HepG2 (cell line): ENCODE measurements around the gene RTN4RL2. TPM values are rescaled to one million over a fixed set of nuclear protein-coding genes. Genes with fewer than 3 reads are reported as not detected.

Experiments
- ATAC-seq: fragments of 200-7000 bp; cut with Tn5 transposase; 3 replicates; pipeline ENCODE4 v1.9.1; 2020; ENCODE audit warnings: mild to moderate bottlenecking, moderate library complexity
- BruUV-seq: library from RNA; stranded (reverse); fragments of 400-500 nt; replicated peaks from 2 replicates; lab custom pipeline; 2021; lab: Mats Ljungman, UMichigan
- CTCF ChIA-PET: fragments of 300-600 bp; formaldehyde crosslinking; extraction: SDS; loops from one replicate; lab custom pipeline; 2021; ENCODE audit warnings: low total read pairs, inconsistent platforms, low intra/inter-chr PET ratio; lab: Yijun Ruan, JAX
- POLR2A ChIA-PET: fragments of 350-600 bp; sonication (Branson Sonifier 250); formaldehyde crosslinking; loops from one replicate; lab custom pipeline; 2020; ENCODE audit warnings: antibody characterized with exemption, inconsistent platforms; lab: Yijun Ruan, JAX
- DNase-seq: peaks from one replicate; pipeline ENCODE4 v3.0.0-alpha.2; 2015; ENCODE audit warnings: low spot score
- FAIRE-seq: peaks from 3 replicates; lab custom pipeline; 2011; peaks lifted over from hg19 to GRCh38; lab: Jason Lieb, UNC
- H2AFZ ChIP-seq: one replicate; pipeline ENCODE4 v1.6.1; 2011; ENCODE audit warnings: low read length, inconsistent platforms
- H3K27ac ChIP-seq: fragments of 300-600 bp; 3 replicates; pipeline ENCODE4 v1.8.0; 2011; ENCODE audit warnings: mixed run types, mild to moderate bottlenecking, mixed read lengths, low read length, inconsistent platforms; ENCODE audit not compliant: insufficient read depth; ENCODE audit errors: extremely low read length
- H3K27me3 ChIP-seq, 2 experiments: fragments of 200-600 bp in 1 of 2; 2 replicates in 1 of 2; 3 replicates in 1 of 2; pipeline versions ENCODE4 v1.6.0 to v1.8.0; 2011; ENCODE audit warnings: low read length in 2 of 2, mild to moderate bottlenecking in 2 of 2, moderate library complexity in 2 of 2, inconsistent platforms in 1 of 2; ENCODE audit not compliant: insufficient read depth in 2 of 2, control insufficient read depth in 1 of 2
- H3K36me3 ChIP-seq, 2 experiments: fragments of 200-600 bp in 1 of 2; replicated peaks in 1 of 2; 2 replicates in 1 of 2; 3 replicates in 1 of 2; pipeline versions ENCODE4 v1.5.1 to v1.8.0; 2011; ENCODE audit warnings: low read length in 2 of 2, inconsistent platforms in 1 of 2; ENCODE audit not compliant: insufficient read depth in 2 of 2, control insufficient read depth in 1 of 2
- H3K4me1 ChIP-seq: 2 replicates; pipeline ENCODE4 v1.5.1; 2012; ENCODE audit warnings: low read length, inconsistent platforms; ENCODE audit not compliant: insufficient read depth
- H3K4me2 ChIP-seq: 2 replicates; pipeline ENCODE4 v1.6.0; 2011; ENCODE audit warnings: low read depth, low read length, inconsistent platforms
- H3K4me3 ChIP-seq, 3 experiments: fragments of 200-600 bp in 1 of 3; sonication (generic), shearing (Covaris generic) in 1 of 3; replicated peaks in 1 of 3; 2 replicates each; pipeline ENCODE4 v1.5.1; 2011 to 2016; ENCODE audit warnings: low read length in 3 of 3, inconsistent platforms in 2 of 3, low read depth in 2 of 3, mild to moderate bottlenecking in 2 of 3, control low read depth in 1 of 3, mixed read lengths in 1 of 3; ENCODE audit not compliant: insufficient read depth in 1 of 3
- H3K79me2 ChIP-seq: one replicate; pipeline ENCODE4 v1.6.1; 2011; ENCODE audit warnings: low read length, inconsistent platforms; ENCODE audit not compliant: insufficient read depth
- H3K9ac ChIP-seq: 2 replicates; pipeline ENCODE4 v1.6.0; 2011; ENCODE audit warnings: mild to moderate bottlenecking, low read depth, low read length, inconsistent platforms; ENCODE audit not compliant: insufficient read depth
- H3K9me3 ChIP-seq: 2 replicates; pipeline ENCODE4 v1.5.1; 2012; ENCODE audit warnings: mild to moderate bottlenecking, low read length
- H4K20me1 ChIP-seq: 2 replicates; pipeline ENCODE4 v1.6.0; 2011; ENCODE audit warnings: inconsistent platforms, mild to moderate bottlenecking, low read length, moderate library complexity; ENCODE audit not compliant: insufficient read depth
- DMTF1 ChIP-seq: sonication (generic); formaldehyde crosslinking; IDR thresholded peaks from 2 replicates; pipeline ENCODE4 v1.4.0; 2020; ENCODE audit warnings: mild to moderate bottlenecking, missing genetic modification reagents
- RBM22 ChIP-seq: fragments of 200-400 bp; formaldehyde crosslinking; optimal IDR thresholded peaks from 2 replicates; pipeline ENCODE3; 2017; ENCODE audit warnings: mild to moderate bottlenecking, low read length, moderate library complexity
- ZBTB14 ChIP-seq: sonication (generic); formaldehyde crosslinking; IDR thresholded peaks from 2 replicates; pipeline ENCODE4 v1.4.0; 2020; ENCODE audit warnings: missing genetic modification reagents
- ZMYM3 ChIP-seq: sonication (generic); formaldehyde crosslinking; IDR thresholded peaks from 2 replicates; pipeline ENCODE4 v1.5.1; 2020; ENCODE audit warnings: mild to moderate bottlenecking, missing genetic modification reagents
- ZNF768 ChIP-seq: sonication (generic); formaldehyde crosslinking; IDR thresholded peaks from 2 replicates; pipeline ENCODE4 v1.4.0; 2020; ENCODE audit warnings: missing genetic modification reagents
- whole genome bisulfite sequencing: methylation state at CpG from one replicate; pipeline ENCODE4 v1.1.6; 2017; ENCODE audit warnings: low lambda C conversion rate; 5-methylcytosine and 5-hydroxymethylcytosine counted together
- in situ Hi-C: cut with HindIII; loops from 2 replicates; pipeline ENCODE4 v1.10.0; 2017; ENCODE audit warnings: low pct_unique_long_range_greater_than_20kb; ENCODE audit not compliant: extremely low pct_ligation_motif_present
- intact Hi-C: fragments of 100-400 bp; cut with micrococcal nuclease; formaldehyde crosslinking; loops from one replicate; pipeline ENCODE4 v1.10.0; 2022; ENCODE audit not compliant: unreplicated experiment
- polyA plus RNA-seq, 8 experiments: library from polyadenylated mRNA; depleted of rRNA in 3 of 8; stranded (reverse) in 7 of 8; unstranded in 1 of 8; fragments of >200 nt; fragmentation: Illumina TruSeq in 4 of 8; extraction: Trizol in 4 of 8; gene quantifications; 2 replicates each; pipeline versions ENCODE4 v1.2.1 to v1.2.3, GENCODE V29; 2011 to 2016; ENCODE audit warnings: low read depth in 4 of 8, missing spikeins in 1 of 8, mixed read lengths in 1 of 8; ENCODE audit not compliant: insufficient read depth in 1 of 8
- total RNA-seq, 5 experiments: library from RNA; depleted of rRNA; stranded (reverse); fragments of >200 nt; fragmentation: Illumina TruSeq; extraction: Trizol; gene quantifications; 2 replicates each; pipeline ENCODE4 v1.2.3, GENCODE V29; 2016; ENCODE audit warnings: low read depth in 1 of 5

RTN4RL2 gene
- total and polyA plus RNA-seq, 2 of the 13 experiments (the other 11 are each of a cell fraction or from before 2014, with no cell fraction given) = 1.3 to 4.3 TPM

GRCh38 chr11:57483562-57483918 is 23.2 kb downstream of the RTN4RL2 start:
- FAIRE-seq (no peak), ATAC-seq (no peak)
- Histone ChIP-seq H3K27me3 (no peaks in the 10 kb centered on the region), H2AFZ (no peak overlapping the region), H3K9me3 (no peaks in the 10 kb centered on the region), H3K4me3 (no peak overlapping the region), H3K9ac (no peak overlapping the region)
- TF ChIP-seq DMTF1 = no peak
- no peak for TF ChIP-seq ZBTB14 (CRISPR knock-in tag)
- TF ChIP-seq ZMYM3 (CRISPR knock-in tag) = 0 out of 2 replicates have a peak, but pooled peaks have one; percentile 30
- TF ChIP-seq ZNF768 = peak; percentile 89
- peak; percentile 74 for TF ChIP-seq RBM22
- TF ChIP-seq, all 625 proteins: peak for 3
- Histone ChIP-seq H3K4me1 (peaks cover 23% of the 10 kb centered on the region), H3K79me2 (no peaks in the 10 kb centered on the region), H3K4me2 (no peak overlapping the region), H4K20me1 (no peaks in the 10 kb centered on the region), H3K36me3 (peaks cover 23 to 50% of the 10 kb centered on the region in 2 experiments), H3K27ac (no peak overlapping the region)
- DNase-seq = no peak
- WGBS = 100% methylated on average over 1 of the region's 3 CpGs
- intact Hi-C loops (no loop called here), in situ Hi-C loops (no loop called here)
- BruUV-seq = no TSS peak
- ChIA-PET POLR2A (interaction anchor here (1.0 to 1.8 kb wide), 3 partner anchors 10 to 32 kb away, joined by 3 to 4 read pairs (median 4); partner anchors contain the start of gene SLC43A1), CTCF (no interaction called here)
